NCI-H1092 treated with DMSO at 0.1 percent for 48 hours (cell line): ENCODE data around the gene MIDN.
A peak's percentile ranks its signal among the peaks of the same experiment; 100 is the strongest.

Source experiments
- DNase-seq: peaks from one replicate; lab custom pipeline; 2025; lab: John Stamatoyannopoulos, UW

MIDN gene

GRCh38 chr19:1233115-1233667, 15.2 kb upstream of the MIDN start:
- no peak for DNase-seq

- DNase-seq, result no peak
Observed at GRCh38 chr19:1234051-1234954, 14.1 kb upstream of the MIDN start.

DNA sequence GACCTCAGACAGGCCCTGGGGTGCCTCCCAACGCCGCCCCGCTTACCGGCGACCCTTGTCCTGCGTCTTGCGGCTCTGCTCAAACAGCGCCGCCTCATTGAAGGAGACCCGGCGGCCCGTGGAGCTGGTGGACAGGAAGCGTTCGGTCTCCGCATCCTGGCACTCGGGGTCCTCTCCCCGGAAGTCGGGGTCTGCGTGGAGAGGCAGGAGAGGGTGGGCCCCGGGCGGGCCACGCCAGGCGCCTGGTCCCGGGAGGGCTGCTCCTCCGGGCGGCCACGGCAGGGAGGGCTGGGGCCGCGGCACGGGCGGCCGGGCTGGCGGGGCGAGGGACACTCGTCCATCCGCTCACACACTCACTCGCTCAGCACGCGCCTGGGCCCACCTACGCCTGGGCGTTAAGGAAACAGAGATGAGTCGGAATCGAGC, 13.4 kb upstream of the MIDN start:
- no peak for DNase-seq

DNA sequence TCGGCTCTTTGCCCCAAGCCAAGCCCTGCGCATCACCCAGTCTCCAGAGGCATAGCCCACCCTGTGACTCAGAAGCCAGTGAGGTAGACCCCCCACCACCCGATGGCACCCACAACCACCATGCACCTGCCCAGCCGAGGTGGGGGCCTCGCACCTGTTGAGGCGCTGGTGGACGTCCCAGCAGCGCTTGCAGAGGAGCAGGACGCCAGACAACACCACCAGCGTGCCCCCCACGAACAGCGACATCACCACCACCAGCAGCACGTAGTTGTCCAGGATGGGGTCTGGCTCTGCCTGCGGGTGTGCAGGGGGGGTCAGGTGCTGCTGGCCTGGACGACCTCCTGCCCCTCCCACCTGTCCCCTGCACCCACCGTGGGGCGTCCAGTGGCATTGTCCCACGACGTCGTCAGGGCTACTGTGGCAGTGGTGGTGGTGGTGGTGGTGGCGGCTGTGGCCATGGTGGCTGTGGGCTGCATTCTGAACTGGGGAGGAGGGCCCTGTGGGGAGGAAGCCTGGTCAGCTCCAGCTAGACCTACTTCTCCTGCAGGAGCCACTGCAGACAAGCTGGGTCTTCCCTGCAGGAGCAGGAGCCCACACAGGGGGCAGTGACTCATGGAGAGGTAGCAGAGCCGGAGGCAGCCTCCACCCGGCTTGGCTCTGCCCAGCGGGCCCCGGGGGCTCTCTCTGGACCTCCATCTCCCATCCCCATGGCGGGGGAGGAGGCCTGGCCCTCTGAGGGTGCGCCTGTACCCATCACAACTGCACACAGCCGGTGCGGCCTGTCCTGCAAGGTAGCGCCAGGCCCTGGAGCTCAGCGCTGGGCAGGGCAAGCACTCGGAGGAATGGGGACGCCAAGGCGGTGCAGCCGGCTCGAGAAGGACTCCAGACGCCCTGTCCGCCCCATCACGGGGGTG, 12.5 kb upstream of the MIDN start:
- no peak for DNase-seq

DNA sequence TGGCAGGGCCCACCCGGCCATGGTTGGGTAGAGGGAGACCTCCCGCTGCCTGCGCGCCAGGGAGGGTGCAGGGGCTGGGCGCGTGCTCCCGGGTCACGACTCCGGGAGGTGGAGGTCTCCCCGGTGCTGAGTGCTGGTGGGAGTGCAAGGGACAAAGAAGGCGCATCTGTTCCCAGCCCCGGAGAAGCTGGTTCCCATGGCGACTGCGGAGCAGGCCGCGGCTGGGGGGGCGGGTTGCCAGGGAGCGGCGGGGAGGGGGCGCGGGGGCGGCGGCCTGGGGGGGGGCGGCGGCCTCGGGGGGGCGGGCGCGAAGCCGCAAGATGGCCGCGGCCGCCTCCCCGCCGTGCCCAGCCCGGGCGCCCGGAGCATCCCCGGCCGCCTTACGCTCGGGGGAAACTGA, 11.8 kb upstream of the MIDN start:
- peak; percentile 28 for DNase-seq

GRCh38 chr19:1237027-1237659, 11.2 kb upstream of the MIDN start:
- DNase-seq, result no peak

DNA sequence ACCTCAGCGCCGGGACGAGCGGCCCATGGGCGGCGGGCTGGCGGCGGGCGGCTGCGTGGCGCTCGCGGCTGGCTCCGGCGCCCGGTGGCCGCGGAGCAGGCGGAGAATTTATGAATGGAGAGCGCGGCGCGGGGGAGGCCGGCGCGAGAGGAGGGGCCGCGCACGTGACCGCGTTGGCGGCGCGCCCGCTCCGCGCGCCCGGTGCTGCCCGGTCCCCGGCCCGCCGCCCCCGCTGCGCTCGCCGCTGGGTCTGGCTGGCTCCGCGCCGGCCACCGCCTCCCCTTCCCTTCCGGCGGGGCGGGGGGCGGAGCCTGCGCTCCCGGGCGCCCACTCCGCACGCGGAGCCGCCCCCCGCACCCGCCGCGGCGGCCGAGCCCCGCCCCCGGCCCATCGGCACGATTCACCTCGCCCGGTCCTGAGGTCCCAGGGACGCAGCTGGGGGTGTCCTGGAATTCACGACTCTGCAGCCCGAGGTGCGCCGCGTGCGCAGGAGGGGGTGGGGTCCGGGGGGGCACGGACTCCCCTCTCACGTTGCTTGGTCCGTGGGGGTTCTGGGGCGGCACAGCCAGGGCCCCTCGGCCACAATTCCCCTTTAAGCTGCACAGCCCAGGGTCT, 10.5 kb upstream of the MIDN start, which contains the start of gene CBARP:
Gene CBARP, minus strand, starts transcription at position 252 of the 615 bp plus-strand sequence. CDS start 1,905 bp downstream, outside the sequence.
- DNase-seq, result no peak

DNA sequence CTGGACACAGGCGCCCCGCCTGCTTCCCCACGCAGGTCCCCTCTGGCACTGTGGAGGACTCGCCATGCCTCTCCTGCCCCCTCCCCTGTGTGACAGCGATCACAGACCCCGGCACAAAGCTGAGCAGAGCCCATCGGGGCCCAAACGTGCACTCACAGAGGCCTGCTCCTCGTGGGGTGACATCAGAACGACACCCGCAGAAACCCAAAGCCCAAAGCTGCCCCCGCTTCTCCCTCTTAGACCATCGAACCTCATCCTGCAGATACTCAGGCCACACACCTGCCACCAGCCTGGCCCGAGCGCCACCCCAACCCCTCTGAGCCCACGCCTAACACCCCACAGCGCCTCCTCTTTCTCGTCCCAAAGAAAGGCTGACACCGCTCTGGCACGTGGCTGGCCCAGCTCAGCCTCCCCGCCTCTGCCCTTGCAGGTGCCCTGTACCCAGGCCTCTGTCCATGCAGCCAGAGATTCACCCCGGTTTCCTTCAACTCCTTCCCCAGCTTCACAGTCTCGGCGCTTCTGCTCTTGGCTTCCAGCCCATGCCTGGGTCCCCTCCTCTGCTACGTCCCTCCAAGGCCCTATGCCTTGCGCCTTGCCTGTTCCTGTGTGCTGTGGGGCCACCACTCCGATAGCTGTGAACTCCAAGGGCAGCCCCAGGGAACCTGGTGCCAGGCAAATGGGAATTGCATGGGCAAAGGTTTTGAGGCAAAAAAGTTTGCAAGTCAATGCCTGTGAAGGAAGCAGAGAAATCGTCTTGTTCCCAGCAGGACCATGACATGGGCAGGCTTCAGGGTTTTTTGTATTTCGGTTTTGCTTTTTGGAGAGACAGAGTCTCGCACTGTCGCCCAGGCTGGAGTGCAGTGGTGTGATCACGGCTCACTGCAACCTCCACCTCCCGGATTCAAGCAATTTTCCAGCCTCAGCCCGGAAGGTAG, 9.7 kb upstream of the MIDN start:
- no peak for DNase-seq

- DNase-seq, result no peak
Observed at GRCh38 chr19:1239420-1239795, 9.0 kb upstream of the MIDN start.

- DNase-seq, result peak; percentile 83
Observed at GRCh38 chr19:1239796-1240737, 8.3 kb upstream of the MIDN start.

DNA sequence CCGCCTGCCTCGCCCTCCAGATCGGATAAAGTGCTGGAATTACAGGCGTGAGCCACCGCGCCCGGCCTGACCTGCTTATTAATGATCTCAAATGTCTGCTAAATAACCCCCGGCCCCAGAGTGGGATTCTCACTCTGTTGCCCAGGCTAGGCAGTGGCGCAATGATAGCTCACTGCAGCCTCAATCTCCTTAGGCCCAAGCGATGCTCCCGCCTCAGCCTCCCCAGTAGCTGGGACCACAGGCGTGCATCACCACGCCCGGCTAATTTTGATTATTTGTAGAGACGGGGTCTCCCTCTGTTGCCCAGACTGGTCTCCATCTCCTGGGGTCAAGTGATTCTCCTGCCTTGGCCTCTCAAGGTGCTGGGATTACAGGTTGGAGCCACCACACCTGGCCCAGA, 7.5 kb upstream of the MIDN start:
- DNase-seq, result no peak

GRCh38 chr19:1241417-1242095, 6.8 kb upstream of the MIDN start, which contains the start of gene ATP5F1D:
Gene ATP5F1D, plus strand, starts transcription at chr19:1241751. Its CDS starts 100 bp downstream, at chr19:1241851.
- DNase-seq, result peak; percentile 89

DNA sequence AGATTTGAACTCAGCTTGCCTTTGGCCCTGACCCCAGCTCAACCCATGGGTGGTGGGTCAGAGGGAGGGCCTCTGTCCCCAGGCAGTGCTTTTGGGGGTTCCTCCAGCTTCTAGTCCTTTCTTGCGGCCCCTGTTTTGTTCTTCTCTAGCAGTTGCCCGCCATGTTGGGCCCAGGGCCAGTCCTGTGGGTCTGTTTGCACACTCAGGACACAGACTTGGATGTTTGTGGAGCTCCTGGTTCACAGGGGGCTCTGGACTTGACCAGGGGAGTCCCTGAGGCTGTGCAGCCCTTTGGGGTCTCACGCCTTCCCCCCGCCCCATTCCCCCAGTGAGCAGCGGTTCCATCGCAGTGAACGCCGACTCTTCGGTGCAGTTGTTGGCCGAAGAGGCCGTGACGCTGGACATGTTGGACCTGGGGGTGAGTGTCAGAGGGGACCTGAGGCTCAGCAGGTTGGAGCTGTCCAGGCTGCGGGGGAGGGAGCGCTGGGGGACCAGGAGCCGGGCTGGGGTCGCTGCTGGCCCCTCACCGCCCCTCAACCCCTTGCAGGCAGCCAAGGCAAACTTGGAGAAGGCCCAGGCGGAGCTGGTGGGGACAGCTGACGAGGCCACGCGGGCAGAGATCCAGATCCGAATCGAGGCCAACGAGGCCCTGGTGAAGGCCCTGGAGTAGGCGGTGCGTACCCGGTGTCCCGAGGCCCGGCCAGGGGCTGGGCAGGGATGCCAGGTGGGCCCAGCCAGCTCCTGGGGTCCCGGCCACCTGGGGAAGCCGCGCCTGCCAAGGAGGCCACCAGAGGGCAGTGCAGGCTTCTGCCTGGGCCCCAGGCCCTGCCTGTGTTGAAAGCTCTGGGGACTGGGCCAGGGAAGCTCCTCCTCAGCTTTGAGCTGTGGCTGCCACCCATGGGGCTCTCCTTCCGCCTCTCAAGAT, 4.4 kb upstream of the MIDN start:
- peak; percentile 47 for DNase-seq

DNA sequence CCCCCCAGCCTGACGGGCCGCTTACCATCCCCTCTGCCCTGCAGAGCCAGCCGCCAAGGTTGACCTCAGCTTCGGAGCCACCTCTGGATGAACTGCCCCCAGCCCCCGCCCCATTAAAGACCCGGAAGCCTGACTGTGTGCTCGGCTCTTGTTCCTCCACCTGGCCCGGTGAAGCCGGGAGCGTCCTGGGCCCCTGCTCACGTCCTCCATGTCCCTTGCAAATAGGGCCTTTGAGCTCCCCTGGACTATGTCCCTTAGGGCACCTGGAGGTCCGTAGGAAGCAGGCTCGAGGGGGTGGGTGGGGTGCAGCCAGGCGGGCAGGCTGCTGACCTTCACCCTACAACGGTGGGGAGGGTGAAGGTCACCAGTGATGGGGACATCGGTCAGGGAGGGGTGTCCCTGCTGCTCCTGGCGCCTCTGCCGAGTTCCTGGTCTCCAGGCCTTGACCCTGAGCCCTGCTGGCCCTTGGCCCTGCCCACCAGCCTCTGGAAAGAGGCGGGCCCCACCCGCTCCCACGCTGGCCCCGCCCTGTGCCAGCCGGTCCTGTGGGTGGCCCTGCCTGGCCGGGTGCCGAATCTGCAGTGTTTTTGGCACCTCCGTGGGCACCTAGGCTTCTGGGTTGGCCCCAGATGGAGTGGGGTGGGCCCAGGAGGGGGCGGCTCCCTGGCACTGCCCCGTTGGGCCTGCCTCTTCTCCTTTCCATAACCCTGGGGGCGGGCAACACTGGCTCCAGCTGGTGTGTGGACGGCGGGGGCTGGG, 3.5 kb upstream of the MIDN start:
- DNase-seq, result no peak

DNA sequence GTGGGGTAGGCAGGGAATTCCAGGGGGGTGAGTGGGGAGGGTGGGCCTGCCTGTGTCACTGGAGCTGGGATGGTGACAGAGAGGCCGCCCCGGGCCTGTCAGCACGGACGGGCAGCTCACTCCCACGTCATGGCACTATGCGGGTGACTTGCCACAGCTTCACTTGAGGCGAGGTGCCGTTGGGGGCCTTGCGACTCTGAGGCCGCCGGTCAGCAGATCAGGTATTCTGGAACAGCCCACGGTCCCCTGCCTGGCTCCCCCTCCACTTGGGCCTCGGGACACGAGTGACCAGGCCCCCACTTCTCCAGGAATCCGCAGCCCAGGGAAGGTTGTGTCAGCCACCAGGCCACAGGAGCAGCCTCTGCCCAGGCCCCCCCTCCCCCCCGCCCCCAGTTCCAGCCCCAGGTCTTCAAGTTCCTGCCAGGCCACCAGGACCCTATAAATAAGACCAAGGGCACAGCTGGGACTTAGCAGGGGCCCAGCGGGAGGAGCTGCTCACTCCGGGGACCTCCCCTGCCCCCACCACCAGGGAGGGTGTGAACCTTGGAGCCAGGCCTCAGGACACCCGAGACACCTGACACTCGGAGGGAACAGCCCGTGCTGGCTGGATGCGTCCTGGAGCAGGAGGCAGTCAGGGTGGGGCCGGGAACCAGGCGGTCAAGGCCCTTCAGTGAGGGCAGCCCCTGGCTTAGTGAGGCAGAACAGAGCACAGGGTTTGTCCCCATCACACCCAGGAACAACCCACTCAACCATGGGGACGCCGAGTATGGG, 2.7 kb upstream of the MIDN start:
- no peak for DNase-seq
